ENCODE results near the gene FKTN. TPM values are rescaled to one million over a fixed set of nuclear protein-coding genes. Genes with fewer than 3 reads are reported as not detected.

The FKTN gene
- total RNA-seq, 1 experiment from 2014 or later: 17.3 TPM

GRCh38 chr9:105679257-105680022 is 121.5 kb downstream of the FKTN start:
- Histone ChIP-seq H3K27me3 (ENCODE audit: insufficient read depth, low read length) (no peaks in the 10 kb centered on the region), H3K4me3 (replicated peaks in 1 of 2; ENCODE audit: low read depth in 1 of 2, low read length in 2 of 2) (no peak overlapping the region), H3K27ac (ENCODE audit: low read depth, low read length) (no peak overlapping the region), H4K20me1 (ENCODE audit: insufficient read depth) (no peaks in the 10 kb centered on the region), H3K4me1 (ENCODE audit: control insufficient read depth in 1 of 2, insufficient read depth in 2 of 2, low read length in 2 of 2) (0 out of 4 replicates have a peak, but pooled peaks cover 0 to 3% of the 10 kb centered on the region in 2 experiments), H3K9me2 (ENCODE audit: insufficient read depth) (no peaks in the 10 kb centered on the region; the same call in 1 of the 2 replicates), H3K36me3 (ENCODE audit: control insufficient read depth in 1 of 2, insufficient read depth in 2 of 2, low read length in 2 of 2) (no peaks in the 10 kb centered on the region), H3K4me2 (ENCODE audit: low read length) (no peak overlapping the region), H3K9ac (ENCODE audit: low read length) (no peak overlapping the region), H3K79me2 (ENCODE audit: insufficient read depth, low read length) (no peaks in the 10 kb centered on the region), H2AFZ (ENCODE audit: low read depth, low read length, poor library complexity, severe bottlenecking) (no peak overlapping the region), H3K9me3 (ENCODE audit: control insufficient read depth in 1 of 2, insufficient read depth in 1 of 2, low read depth in 1 of 2, low read length in 2 of 2) (no peaks in the 10 kb centered on the region)
- BruUV-seq (replicated peaks): no TSS peak
- RAD21 ChIA-PET (ENCODE audit: low non-redundant PET in 1 of 2, low total read pairs in 2 of 2, uncharacterized antibody in 2 of 2, unreplicated experiment in 2 of 2): no interaction called here
- DNase-seq (ENCODE audit: low read depth, low spot score): no peak
- no peak for ATAC-seq
- no peak for TF ChIP-seq FOSL1 (IDR thresholded peaks at IDR 0.05; ENCODE audit: low read depth)
- no peak for TF ChIP-seq EGR1 (IDR thresholded peaks at IDR 0.05; ENCODE audit: low read depth)
- TF ChIP-seq SRF (IDR thresholded peaks at IDR 0.05; ENCODE audit: low read depth): no peak
- POLR2A ChIA-PET: no interaction called here
- CTCF ChIA-PET: no interaction called here
- intact Hi-C loops (cut with micrococcal nuclease): no loop called here

DNA sequence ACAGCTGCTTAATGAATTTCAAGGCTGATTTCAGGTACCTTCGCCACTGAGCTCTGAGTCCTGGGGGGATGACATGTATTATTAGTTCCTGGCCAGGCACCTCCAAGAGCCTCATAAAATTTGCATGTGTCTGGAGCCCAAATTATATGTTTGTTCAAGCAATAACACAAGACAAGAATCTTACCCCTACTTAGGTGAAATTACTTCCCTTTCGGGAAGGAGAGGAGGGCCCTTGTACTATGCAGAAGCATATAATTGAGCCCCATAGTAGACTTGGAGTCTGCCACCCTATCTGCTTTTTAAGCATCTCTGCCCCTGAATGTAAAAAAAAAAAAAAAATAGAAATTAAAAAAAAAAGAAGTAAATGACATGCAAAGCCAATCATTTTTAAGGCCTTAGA is 123.4 kb downstream of the FKTN start:
- no peak overlapping the region for H3K27ac ChIP-seq (ENCODE audit: low read depth, low read length)
- intact Hi-C loops (cut with micrococcal nuclease): no loop called here
- no peaks in the 10 kb centered on the region for H3K9me3 ChIP-seq (ENCODE audit: control insufficient read depth in 1 of 2, insufficient read depth in 1 of 2, low read depth in 1 of 2, low read length in 2 of 2)
- no peaks in the 10 kb centered on the region for H3K36me3 ChIP-seq (ENCODE audit: control insufficient read depth in 1 of 2, insufficient read depth in 2 of 2, low read length in 2 of 2)
- H3K27me3 ChIP-seq (ENCODE audit: insufficient read depth, low read length): no peaks in the 10 kb centered on the region
- H3K4me3 ChIP-seq (replicated peaks in 1 of 2; ENCODE audit: low read depth in 1 of 2, low read length in 2 of 2): no peak overlapping the region
- H3K4me1 ChIP-seq (ENCODE audit: control insufficient read depth in 1 of 2, insufficient read depth in 2 of 2, low read length in 2 of 2): 0 out of 4 replicates have a peak, but pooled peaks cover 0 to 3% of the 10 kb centered on the region in 2 experiments
- H3K9ac ChIP-seq (ENCODE audit: low read length): no peak overlapping the region
- BruUV-seq (replicated peaks): no TSS peak
- H3K79me2 ChIP-seq (ENCODE audit: insufficient read depth, low read length): no peaks in the 10 kb centered on the region
- ATAC-seq: no peak
- H4K20me1 ChIP-seq (ENCODE audit: insufficient read depth): no peaks in the 10 kb centered on the region
- ChIA-PET RAD21 (ENCODE audit: low non-redundant PET in 1 of 2, low total read pairs in 2 of 2, uncharacterized antibody in 2 of 2, unreplicated experiment in 2 of 2) (no interaction called here), POLR2A (no interaction called here), CTCF (no interaction called here)
- DNase-seq (ENCODE audit: low read depth, low spot score): no peak
- no peak overlapping the region for H3K4me2 ChIP-seq (ENCODE audit: low read length)
- no peaks in the 10 kb centered on the region; the same call in 1 of the 2 replicates for H3K9me2 ChIP-seq (ENCODE audit: insufficient read depth)
- no peak overlapping the region for H2AFZ ChIP-seq (ENCODE audit: low read depth, low read length, poor library complexity, severe bottlenecking)
- no peak for TF ChIP-seq EZH2phosphoT487 (IDR thresholded peaks at IDR 0.05; ENCODE audit: borderline replicate concordance)
- no peak for TF ChIP-seq POLR2A (IDR thresholded peaks at IDR 0.05; ENCODE audit: borderline replicate concordance, extremely low read depth, insufficient read depth, insufficient read length)
- TF ChIP-seq ZNF274 (IDR thresholded peaks at IDR 0.05; ENCODE audit: low read depth, low read length): no peak
- no peak for TF ChIP-seq JUND (IDR thresholded peaks at IDR 0.05)
- no peak for TF ChIP-seq SP1 (IDR thresholded peaks at IDR 0.05; ENCODE audit: low read depth)
- TF ChIP-seq CBX3 (IDR thresholded peaks at IDR 0.05; ENCODE audit: low read depth): no peak
- TF ChIP-seq YY1 (IDR thresholded peaks at IDR 0.05; ENCODE audit: extremely low read depth, insufficient replicate concordance, low read depth, low read length): no peak
- no peak for TF ChIP-seq FOSL1 (IDR thresholded peaks at IDR 0.05; ENCODE audit: low read depth)
- no peak for TF ChIP-seq SIN3A (IDR thresholded peaks at IDR 0.05; ENCODE audit: low read depth)
- no peak for TF ChIP-seq POLR2AphosphoS5 (IDR thresholded peaks at IDR 0.05; ENCODE audit: low read depth, low read length)
- TF ChIP-seq RAD21 (IDR thresholded peaks at IDR 0.05; ENCODE audit: low read depth): no peak
- TF ChIP-seq, protein P1, sequence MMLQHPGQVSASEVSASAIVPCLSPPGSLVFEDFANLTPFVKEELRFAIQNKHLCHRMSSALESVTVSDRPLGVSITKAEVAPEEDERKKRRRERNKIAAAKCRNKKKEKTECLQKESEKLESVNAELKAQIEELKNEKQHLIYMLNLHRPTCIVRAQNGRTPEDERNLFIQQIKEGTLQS (IDR thresholded peaks at IDR 0.05): no peak
- no peak for TF ChIP-seq EGR1 (IDR thresholded peaks at IDR 0.05; ENCODE audit: low read depth)
- TF ChIP-seq ELF1 (IDR thresholded peaks at IDR 0.05; ENCODE audit: borderline replicate concordance, low read depth): no peak
- no peak for TF ChIP-seq REST (IDR thresholded peaks at IDR 0.05; ENCODE audit: low read depth)
- no peak for TF ChIP-seq ZFX (IDR thresholded peaks at IDR 0.05)
- TF ChIP-seq TCF7L2 (IDR thresholded peaks at IDR 0.05; ENCODE audit: borderline replicate concordance, extremely low read depth, insufficient read depth, insufficient read length): no peak
